GM21447 (cell line): ENCODE measurements around the gene CDKN2B-AS1.

ENCODE experiments used
- ATAC-seq: cut with Tn5 transposase; IDR thresholded peaks from one replicate; pipeline ENCODE4 v1.9.1; 2021; ENCODE audit not compliant: unreplicated experiment

Gene CDKN2B-AS1

GRCh38 chr9:22147813-22148527, 153.4 kb downstream of the CDKN2B-AS1 start:
- no peak for ATAC-seq

GRCh38 chr9:22148528-22148875, 153.9 kb downstream of the CDKN2B-AS1 start:
- ATAC-seq = no peak

- ATAC-seq = no peak
These were observed 154.5 kb downstream of the CDKN2B-AS1 start for GRCh38 chr9:22148876-22149637.

GRCh38 chr9:22154064-22154463, 159.5 kb downstream of the CDKN2B-AS1 start:
- no peak for ATAC-seq

GRCh38 chr9:22156586-22156985, 162.0 kb downstream of the CDKN2B-AS1 start:
- ATAC-seq = no peak

GRCh38 chr9:22157276-22157675, 162.7 kb downstream of the CDKN2B-AS1 start:
- no peak for ATAC-seq

- ATAC-seq = no peak
These were observed 163.2 kb downstream of the CDKN2B-AS1 start for GRCh38 chr9:22157828-22158227.

- no peak for ATAC-seq
These were observed 163.7 kb downstream of the CDKN2B-AS1 start for GRCh38 chr9:22158271-22158670.

GRCh38 chr9:22158927-22159346, 164.3 kb downstream of the CDKN2B-AS1 start:
- no peak for ATAC-seq

- no peak for ATAC-seq
These were observed 165.0 kb downstream of the CDKN2B-AS1 start for GRCh38 chr9:22159586-22159985.

GRCh38 chr9:22160221-22160620, 165.6 kb downstream of the CDKN2B-AS1 start:
- no peak for ATAC-seq

- no peak for ATAC-seq
These were observed 170.6 kb downstream of the CDKN2B-AS1 start for GRCh38 chr9:22165144-22165543.

GRCh38 chr9:22169243-22169642, 174.7 kb downstream of the CDKN2B-AS1 start:
- ATAC-seq = no peak

GRCh38 chr9:22169727-22170503, 175.3 kb downstream of the CDKN2B-AS1 start:
- ATAC-seq = no peak
